Measurements from ENCODE around the gene GDPD5.

GRCh38 chr11:75553182-75553581 lies 27.4 kb upstream of the GDPD5 start:
- no peak for TF ChIP-seq GATA2 (IDR thresholded peaks at IDR 0.05; ENCODE audit: low read depth, low read length)
- TF ChIP-seq GATA3 (IDR thresholded peaks at IDR 0.05; ENCODE audit: low read depth, low read length) = no peak

Data from SH-SY5Y (cell line).